Psoas muscle (tissue), 8 donors: ENCODE results near the gene TEAD1. TPM values are rescaled to one million over a fixed set of nuclear protein-coding genes. Genes with fewer than 3 reads are reported as not detected.

Experiments used
- ATAC-seq, 4 donors: fragments of 200-7000 bp; cut with Tn5 transposase; one replicate each; pipeline ENCODE4 v1.9.1; 2020; ENCODE audit warnings: moderate library complexity in 3 of 4, mild to moderate bottlenecking in 2 of 4
- DNase-seq, 2 donors: peaks; one replicate each; pipeline ENCODE4 v3.0.0-alpha.2; 2020
- H3K27ac ChIP-seq: fragments of 200-600 bp; one replicate; pipeline ENCODE4 v1.8.0; 2022
- H3K27me3 ChIP-seq, 3 donors: fragments of 200-600 bp in 1 of 3; one replicate each; pipeline versions ENCODE4 v1.6.1 to v1.8.0; 2013 to 2022; ENCODE audit warnings: low read length in 2 of 3, mild to moderate bottlenecking in 2 of 3, moderate library complexity in 1 of 3; ENCODE audit not compliant: insufficient read depth in 3 of 3
- H3K36me3 ChIP-seq, 2 donors: fragments of 200-600 bp in 1 of 2; one replicate each; pipeline versions ENCODE4 v1.6.1 to v1.8.0; 2013 to 2022; ENCODE audit warnings: low read depth in 1 of 2, mild to moderate bottlenecking in 1 of 2, moderate library complexity in 1 of 2; ENCODE audit not compliant: insufficient read depth in 1 of 2
- H3K4me1 ChIP-seq: fragments of 200-600 bp; one replicate; pipeline ENCODE4 v1.8.0; 2022
- H3K4me3 ChIP-seq: fragments of 200-600 bp; one replicate; pipeline ENCODE4 v1.8.0; 2022; ENCODE audit warnings: mild to moderate bottlenecking
- H3K9me3 ChIP-seq: fragments of 200-600 bp; one replicate; pipeline ENCODE4 v1.8.0; 2022
- CTCF ChIP-seq: fragments of 200-600 bp; IDR thresholded peaks from one replicate; pipeline ENCODE4 v1.8.0; 2022; ENCODE audit warnings: antibody characterized with exemption
- WGBS, 3 donors: extraction: QIAGEN DNeasy Blood & Tissue Kit; methylation state at CpG; one replicate each; pipeline versions ENCODE4 v1.1.6 to v1.1.7; 2013; 5-methylcytosine and 5-hydroxymethylcytosine counted together
- intact Hi-C, 2 donors: fragments of 100-400 bp; cut with DNase I; formaldehyde crosslinking; loops; one replicate each; pipeline versions ENCODE4 v1.11.0 to v1.14.2; 2022
- polyA plus RNA-seq, 3 donors: library from polyadenylated mRNA; stranded (reverse); fragments of 200-250 nt; gene quantifications; one replicate each; pipeline ENCODE4 v1.2.3, GENCODE V29; 2013
- total RNA-seq, 4 donors: library from RNA; stranded (reverse); fragmentation: NEBNext Ultra II Directional in 2 of 4; extraction: Animal tissue kit (Norgen Biotek cat#: 25700) in 2 of 4; gene quantifications; one replicate each; pipeline versions ENCODE4 v1.2.1 to v1.2.4, GENCODE V29; 2021 to 2023
- donor health status: healthy with polysubstance abuse.
- donor health status: DM: no; HTN: no; CAD: no; lungs with moderate emphysema.
- donor health status: Bipolar disorder and iron deficiency.
- donor health status: healthy.
- donor health status: DM: yes; HTN: yes; CAD: no.
- donor health status: DM: no; HTN: no; CAD: no.
- donor health status: DM: no; HTN: no; CAD: no.
- donor health status: DM: yes; HTN: yes; CAD: no.

The TEAD1 gene
- total and polyA plus RNA-seq, 7 donors, result 11.3 to 178 (median 112) TPM

GRCh38 chr11:12860827-12861226, 186.6 kb downstream of the TEAD1 start:
- 57 to 83% (median 74%) methylated on average over 2 of the region's 2 CpGs for WGBS, 3 donors
- H3K36me3 ChIP-seq, result no peaks in the 10 kb centered on the region
- H3K4me1 ChIP-seq, result peaks cover 27% of the 10 kb centered on the region
- H3K4me3 ChIP-seq, result no peak overlapping the region
- TF ChIP-seq CTCF, result no peak
- no peak for DNase-seq
- no peak overlapping the region for H3K27ac ChIP-seq
- H3K27me3 ChIP-seq, result no peaks in the 10 kb centered on the region
- intact Hi-C loops, result no loop called here
- H3K9me3 ChIP-seq, result no peaks in the 10 kb centered on the region
- no peak for ATAC-seq

- H3K36me3 ChIP-seq, result no peaks in the 10 kb centered on the region
- H3K9me3 ChIP-seq, result no peaks in the 10 kb centered on the region
- H3K4me3 ChIP-seq, result no peak overlapping the region
- no peaks in the 10 kb centered on the region for H3K27me3 ChIP-seq
- peak overlapping the region; percentile 24 for H3K27ac ChIP-seq
- peaks cover 23% of the 10 kb centered on the region for H3K4me1 ChIP-seq
- 38 to 45% (median 38%) methylated on average over 13 of the region's 13 CpGs for WGBS, 3 donors
- peak; percentile 42 to 64 for DNase-seq
- intact Hi-C loops, result no loop called here
- peak in 3 of 4 donors; percentile 47 to 73 (median 60) for ATAC-seq
- TF ChIP-seq CTCF, result no peak
Observed at GRCh38 chr11:12862696-12863469, 188.7 kb downstream of the TEAD1 start.

- Histone ChIP-seq H3K36me3 (no peaks in the 10 kb centered on the region), H3K27me3 (no peaks in the 10 kb centered on the region), H3K4me1 (peaks cover 29% of the 10 kb centered on the region), H3K4me3 (no peak overlapping the region), H3K9me3 (no peaks in the 10 kb centered on the region), H3K27ac (peak overlapping the region; percentile 24)
- TF ChIP-seq CTCF, result no peak
- WGBS, 3 donors, result 65 to 77% (median 70%) methylated on average over 9 of the region's 9 CpGs
- DNase-seq (no peak), ATAC-seq (no peak)
- intact Hi-C loops, result no loop called here
Observed at GRCh38 chr11:12863605-12864121, 189.4 kb downstream of the TEAD1 start.

- TF ChIP-seq CTCF, result no peak
- H3K27ac ChIP-seq, result no peak overlapping the region
- 72 to 80% (median 74%) methylated on average over 13 of the region's 13 CpGs for WGBS, 3 donors
- no peaks in the 10 kb centered on the region for H3K9me3 ChIP-seq
- no peak for DNase-seq
- intact Hi-C loops, result no loop called here
- no peak overlapping the region for H3K4me3 ChIP-seq
- peaks cover 29% of the 10 kb centered on the region for H3K4me1 ChIP-seq
- H3K36me3 ChIP-seq, result no peaks in the 10 kb centered on the region
- H3K27me3 ChIP-seq, result no peaks in the 10 kb centered on the region
- ATAC-seq, result no peak
Observed at GRCh38 chr11:12864316-12865156, 190.3 kb downstream of the TEAD1 start.
